Prostate gland (tissue), 2 donors: ENCODE results near the gene NME3. TPM values are rescaled to one million over a fixed set of nuclear protein-coding genes. Genes with fewer than 3 reads are reported as not detected.
A peak's percentile ranks its signal among the peaks of the same experiment; 100 is the strongest.

Experiments
- DNase-seq: peaks from one replicate; pipeline ENCODE4 v3.0.0-alpha.2; 2019; ENCODE audit warnings: low spot score
- H3K27ac ChIP-seq, 2 donors: fragments of 200-600 bp; sonication (generic); 2 replicates each; pipeline ENCODE4 v1.5.1; 2017 to 2019
- H3K27me3 ChIP-seq: fragments of 200-600 bp; sonication (generic); replicated peaks from 2 replicates; pipeline ENCODE4 v1.5.1; 2019; ENCODE audit not compliant: insufficient read depth
- H3K36me3 ChIP-seq, 2 donors: fragments of 200-600 bp; sonication (generic); 1 replicate in 1 of 2; 2 replicates in 1 of 2; pipeline versions ENCODE4 v1.5.1 to v1.8.1; 2017 to 2019
- H3K4me1 ChIP-seq: fragments of 200-600 bp; sonication (generic); replicated peaks from 2 replicates; pipeline ENCODE4 v1.5.1; 2019
- H3K4me3 ChIP-seq, 2 donors: fragments of 200-600 bp; sonication (generic); 2 replicates each; pipeline ENCODE4 v1.5.1; 2017 to 2019
- H3K9me3 ChIP-seq: fragments of 200-600 bp; sonication (generic); 2 replicates; pipeline ENCODE4 v1.5.1; 2017
- CTCF ChIP-seq, 4 experiments: fragments of 200-600 bp in 2 of 4; fragments of 450-650 bp in 2 of 4; sonication (generic) in 2 of 4; IDR thresholded peaks; 1 replicate in 3 of 4; 2 replicates in 1 of 4; pipeline ENCODE4 v1.5.1; 2016 to 2019; ENCODE audit warnings: antibody characterized with exemption in 4 of 4, mild to moderate bottlenecking in 2 of 4, moderate library complexity in 2 of 4
- POLR2A ChIP-seq: fragments of 450-650 bp; IDR thresholded peaks from one replicate; pipeline ENCODE4 v1.6.1; 2016; ENCODE audit warnings: antibody characterized with exemption, mild to moderate bottlenecking
- POLR2AphosphoS5 ChIP-seq: sonication (generic); formaldehyde crosslinking; IDR thresholded peaks from one replicate; pipeline ENCODE4 v1.6.1; 2017; ENCODE audit warnings: antibody characterized with exemption
- WGBS: methylation state at CpG from one replicate; pipeline ENCODE4 v1.1.5; 2018; 5-methylcytosine and 5-hydroxymethylcytosine counted together
- intact Hi-C: fragments of 100-400 bp; cut with DNase I; formaldehyde crosslinking; loops from one replicate; pipeline ENCODE4 v1.14.2; 2022
- total RNA-seq, 2 donors: library from RNA; depleted of rRNA; stranded (reverse); fragments of >200 nt; gene quantifications; one replicate each; pipeline ENCODE4 v1.1.0, GENCODE V29; 2016

Gene NME3
- total RNA-seq, 2 donors from 2014 or later: 135 to 252 TPM

- H3K4me3 ChIP-seq: no peak overlapping the region
- WGBS: 73% methylated on average over 13 of the region's 13 CpGs
- no peak overlapping the region for H3K27ac ChIP-seq
- peaks cover 15% of the 10 kb centered on the region for H3K4me1 ChIP-seq
- no peak for TF ChIP-seq POLR2A
- no peak for TF ChIP-seq CTCF (IDR thresholded peaks at IDR 0.05)
- TF ChIP-seq POLR2AphosphoS5: no peak
- DNase-seq: no peak
- H3K36me3 ChIP-seq: peaks cover 12 to 24% of the 10 kb centered on the region in 2 donors
- intact Hi-C loops: no loop called here
- no peaks in the 10 kb centered on the region for H3K27me3 ChIP-seq
- no peaks in the 10 kb centered on the region for H3K9me3 ChIP-seq
Observed at GRCh38 chr16:1776672-1776955, 5.3 kb upstream of the NME3 start.

GRCh38 chr16:1775846-1776671 is 4.7 kb upstream of the NME3 start:
- H3K4me3 ChIP-seq: no peak overlapping the region
- no peak for TF ChIP-seq POLR2A
- TF ChIP-seq POLR2AphosphoS5: no peak
- TF ChIP-seq CTCF (IDR thresholded peaks at IDR 0.05): no peak
- no peaks in the 10 kb centered on the region for H3K9me3 ChIP-seq
- 83% methylated on average over 28 of the region's 28 CpGs for WGBS
- peaks cover 12 to 24% of the 10 kb centered on the region in 2 donors for H3K36me3 ChIP-seq
- DNase-seq: no peak
- intact Hi-C loops: no loop called here
- peaks cover 9% of the 10 kb centered on the region for H3K4me1 ChIP-seq
- H3K27ac ChIP-seq: no peak overlapping the region
- H3K27me3 ChIP-seq: no peaks in the 10 kb centered on the region

- Histone ChIP-seq H3K4me1 (peaks cover 8% of the 10 kb centered on the region), H3K36me3 (peaks cover 12 to 24% of the 10 kb centered on the region in 2 donors), H3K27me3 (no peaks in the 10 kb centered on the region), H3K4me3 (no peak overlapping the region), H3K27ac (no peak overlapping the region), H3K9me3 (no peaks in the 10 kb centered on the region)
- intact Hi-C loops: no loop called here
- 90% methylated on average over 28 of the region's 30 CpGs for WGBS
- no peak for DNase-seq
- TF ChIP-seq POLR2A (no peak), CTCF (IDR thresholded peaks at IDR 0.05) (no peak), POLR2AphosphoS5 (no peak)
Observed at GRCh38 chr16:1775006-1775845, 3.9 kb upstream of the NME3 start.

- H3K4me1 ChIP-seq: peaks cover 14% of the 10 kb centered on the region
- TF ChIP-seq CTCF (IDR thresholded peaks at IDR 0.05): no peak
- no peak for TF ChIP-seq POLR2AphosphoS5
- TF ChIP-seq POLR2A: no peak
- no peak for DNase-seq
- intact Hi-C loops: no loop called here
- peak overlapping the region; percentile 83 to 86 for H3K4me3 ChIP-seq
- no peaks in the 10 kb centered on the region for H3K27me3 ChIP-seq
- peak overlapping the region; percentile 91 to 96 for H3K27ac ChIP-seq
- H3K36me3 ChIP-seq: peaks cover 12 to 24% of the 10 kb centered on the region in 2 donors
- H3K9me3 ChIP-seq: no peaks in the 10 kb centered on the region
- 83% methylated on average over 7 of the region's 7 CpGs for WGBS
Observed at GRCh38 chr16:1774448-1774780, 3.1 kb upstream of the NME3 start.
